SK-N-SH (cell line): Measurements from ENCODE around the gene SERINC2.
"Not testable (repeated sequence)": the region's sequence is repeated elsewhere in the genome, so short reads cannot be mapped to it uniquely, and the experiment has no call there.

ENCODE experiments used
- CHD2 ChIP-seq: fragments of 150-350 bp; IDR thresholded peaks from 2 replicates; pipeline ENCODE4 v1.6.1; 2018; ENCODE audit warnings: low read length; ENCODE audit not compliant: partially characterized antibody
- FOSL2 ChIP-seq: IDR thresholded peaks from 2 replicates; pipeline ENCODE4 v1.4.0; 2012; ENCODE audit warnings: low read depth, mild to moderate bottlenecking, moderate library complexity, borderline replicate concordance
- FOXJ3 ChIP-seq: sonication (generic); formaldehyde crosslinking; IDR thresholded peaks from 2 replicates; pipeline ENCODE4 v1.5.1; 2020; ENCODE audit warnings: mild to moderate bottlenecking, missing genetic modification reagents
- JUND ChIP-seq: IDR thresholded peaks from 2 replicates; pipeline ENCODE4 v1.4.0; 2012
- MXI1 ChIP-seq: IDR thresholded peaks from 2 replicates; pipeline ENCODE4 v1.6.1; 2012; ENCODE audit warnings: mild to moderate bottlenecking, low read depth, low read length, improper control_type of control experiment
- NFIC ChIP-seq: IDR thresholded peaks from 2 replicates; pipeline ENCODE4 v1.4.0; 2012; ENCODE audit warnings: borderline replicate concordance
- NRF1 ChIP-seq: IDR thresholded peaks from 2 replicates; pipeline ENCODE4 v1.6.1; 2012; ENCODE audit warnings: low read depth, mild to moderate bottlenecking, low read length
- RCOR1 ChIP-seq: fragments of 150-350 bp; IDR thresholded peaks from 2 replicates; pipeline ENCODE4 v1.6.1; 2017; ENCODE audit warnings: antibody characterized with exemption, low read length
- SMC3 ChIP-seq: IDR thresholded peaks from 2 replicates; pipeline ENCODE4 v1.6.1; 2012; ENCODE audit warnings: low read depth, low read length, improper control_type of control experiment
- TAF1 ChIP-seq: IDR thresholded peaks from 2 replicates; pipeline ENCODE4 v1.6.1; 2012; ENCODE audit warnings: low read depth, mild to moderate bottlenecking, low read length, moderate library complexity, borderline replicate concordance
- USF1 ChIP-seq: IDR thresholded peaks from 2 replicates; pipeline ENCODE4 v1.4.0; 2012; ENCODE audit warnings: low read depth, borderline replicate concordance
- TF ChIP-seq, protein P1 (sequence below): fragments of 200-600 bp; sonication (generic); IDR thresholded peaks from 2 replicates; pipeline ENCODE4 v1.6.1; 2017; ENCODE audit warnings: antibody characterized with exemption, mild to moderate bottlenecking, moderate library complexity
- TF ChIP-seq, protein P2 (sequence below): IDR thresholded peaks from 2 replicates; pipeline ENCODE4 v1.6.1; 2012; ENCODE audit warnings: mild to moderate bottlenecking, low read depth, low read length, moderate library complexity

- TF ChIP-seq MXI1, USF1, RCOR1, FOSL2, CHD2, JUND, SMC3, NFIC, FOXJ3, TAF1, NRF1: not testable (repeated sequence)
- TF ChIP-seq, protein P1, sequence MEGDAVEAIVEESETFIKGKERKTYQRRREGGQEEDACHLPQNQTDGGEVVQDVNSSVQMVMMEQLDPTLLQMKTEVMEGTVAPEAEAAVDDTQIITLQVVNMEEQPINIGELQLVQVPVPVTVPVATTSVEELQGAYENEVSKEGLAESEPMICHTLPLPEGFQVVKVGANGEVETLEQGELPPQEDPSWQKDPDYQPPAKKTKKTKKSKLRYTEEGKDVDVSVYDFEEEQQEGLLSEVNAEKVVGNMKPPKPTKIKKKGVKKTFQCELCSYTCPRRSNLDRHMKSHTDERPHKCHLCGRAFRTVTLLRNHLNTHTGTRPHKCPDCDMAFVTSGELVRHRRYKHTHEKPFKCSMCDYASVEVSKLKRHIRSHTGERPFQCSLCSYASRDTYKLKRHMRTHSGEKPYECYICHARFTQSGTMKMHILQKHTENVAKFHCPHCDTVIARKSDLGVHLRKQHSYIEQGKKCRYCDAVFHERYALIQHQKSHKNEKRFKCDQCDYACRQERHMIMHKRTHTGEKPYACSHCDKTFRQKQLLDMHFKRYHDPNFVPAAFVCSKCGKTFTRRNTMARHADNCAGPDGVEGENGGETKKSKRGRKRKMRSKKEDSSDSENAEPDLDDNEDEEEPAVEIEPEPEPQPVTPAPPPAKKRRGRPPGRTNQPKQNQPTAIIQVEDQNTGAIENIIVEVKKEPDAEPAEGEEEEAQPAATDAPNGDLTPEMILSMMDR, result not testable (repeated sequence)
- TF ChIP-seq, protein P2, sequence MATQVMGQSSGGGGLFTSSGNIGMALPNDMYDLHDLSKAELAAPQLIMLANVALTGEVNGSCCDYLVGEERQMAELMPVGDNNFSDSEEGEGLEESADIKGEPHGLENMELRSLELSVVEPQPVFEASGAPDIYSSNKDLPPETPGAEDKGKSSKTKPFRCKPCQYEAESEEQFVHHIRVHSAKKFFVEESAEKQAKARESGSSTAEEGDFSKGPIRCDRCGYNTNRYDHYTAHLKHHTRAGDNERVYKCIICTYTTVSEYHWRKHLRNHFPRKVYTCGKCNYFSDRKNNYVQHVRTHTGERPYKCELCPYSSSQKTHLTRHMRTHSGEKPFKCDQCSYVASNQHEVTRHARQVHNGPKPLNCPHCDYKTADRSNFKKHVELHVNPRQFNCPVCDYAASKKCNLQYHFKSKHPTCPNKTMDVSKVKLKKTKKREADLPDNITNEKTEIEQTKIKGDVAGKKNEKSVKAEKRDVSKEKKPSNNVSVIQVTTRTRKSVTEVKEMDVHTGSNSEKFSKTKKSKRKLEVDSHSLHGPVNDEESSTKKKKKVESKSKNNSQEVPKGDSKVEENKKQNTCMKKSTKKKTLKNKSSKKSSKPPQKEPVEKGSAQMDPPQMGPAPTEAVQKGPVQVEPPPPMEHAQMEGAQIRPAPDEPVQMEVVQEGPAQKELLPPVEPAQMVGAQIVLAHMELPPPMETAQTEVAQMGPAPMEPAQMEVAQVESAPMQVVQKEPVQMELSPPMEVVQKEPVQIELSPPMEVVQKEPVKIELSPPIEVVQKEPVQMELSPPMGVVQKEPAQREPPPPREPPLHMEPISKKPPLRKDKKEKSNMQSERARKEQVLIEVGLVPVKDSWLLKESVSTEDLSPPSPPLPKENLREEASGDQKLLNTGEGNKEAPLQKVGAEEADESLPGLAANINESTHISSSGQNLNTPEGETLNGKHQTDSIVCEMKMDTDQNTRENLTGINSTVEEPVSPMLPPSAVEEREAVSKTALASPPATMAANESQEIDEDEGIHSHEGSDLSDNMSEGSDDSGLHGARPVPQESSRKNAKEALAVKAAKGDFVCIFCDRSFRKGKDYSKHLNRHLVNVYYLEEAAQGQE, result not testable (repeated sequence)
Measured at GRCh38 chr1:31480426-31480825, 67.4 kb downstream of the SERINC2 start.
